Uterus (tissue), 4 donors: ENCODE measurements around the gene NUP188. TPM values are rescaled to one million over a fixed set of nuclear protein-coding genes. Genes with fewer than 3 reads are reported as not detected.

Experiments
- DNase-seq, 2 donors: peaks; one replicate each; pipeline ENCODE4 v3.0.0-alpha.2; 2019 to 2020
- H3K27ac ChIP-seq, 2 donors: fragments of 200-600 bp; sonication (generic); 1 replicate in 1 of 2; 2 replicates in 1 of 2; pipeline ENCODE4 v1.5.1; 2016 to 2018
- H3K27me3 ChIP-seq, 2 donors: fragments of 200-600 bp; sonication (generic); one replicate each; pipeline ENCODE4 v1.5.1; 2018 to 2019; ENCODE audit warnings: control low read depth in 1 of 2
- H3K36me3 ChIP-seq, 2 donors: fragments of 200-600 bp; sonication (generic); one replicate each; pipeline ENCODE4 v1.5.1; 2019; ENCODE audit warnings: control low read depth in 1 of 2
- H3K4me1 ChIP-seq, 2 donors: fragments of 200-600 bp; sonication (generic); one replicate each; pipeline ENCODE4 v1.5.1; 2018 to 2019; ENCODE audit warnings: control low read depth in 1 of 2
- H3K4me3 ChIP-seq, 2 donors: fragments of 200-600 bp; sonication (generic); 1 replicate in 1 of 2; 2 replicates in 1 of 2; pipeline ENCODE4 v1.5.1; 2018 to 2019; ENCODE audit warnings: mild to moderate bottlenecking in 1 of 2
- H3K9me3 ChIP-seq, 2 donors: fragments of 200-600 bp; sonication (generic); one replicate each; pipeline ENCODE4 v1.5.1; 2019; ENCODE audit warnings: control low read depth in 1 of 2
- POLR2A ChIP-seq, 2 donors: fragments of 450-650 bp; IDR thresholded peaks; one replicate each; pipeline ENCODE4 v1.6.1; 2016; ENCODE audit warnings: antibody characterized with exemption in 2 of 2, mild to moderate bottlenecking in 1 of 2, moderate library complexity in 1 of 2
- intact Hi-C: fragments of 100-400 bp; cut with DNase I; formaldehyde crosslinking; loops from one replicate; pipeline ENCODE4 v1.15.1; 2023; ENCODE audit warnings: low total_unique reads
- total RNA-seq, 4 donors: library from RNA; depleted of rRNA in 3 of 4; stranded (reverse); fragments of >200 nt in 3 of 4; gene quantifications; one replicate each; pipeline versions ENCODE4 v1.1.0 to v1.2.4, GENCODE V29; 2014 to 2023
- TF ChIP-seq, protein P1 (sequence below), 4 experiments: fragments of 200-600 bp in 2 of 4; fragments of 450-650 bp in 2 of 4; sonication (generic) in 2 of 4; IDR thresholded peaks; one replicate each; pipeline ENCODE4 v1.5.1; 2016 to 2019; ENCODE audit warnings: antibody characterized with exemption in 4 of 4, mild to moderate bottlenecking in 2 of 4, moderate library complexity in 1 of 4
- donor health status: DM: yes; HTN: yes; CAD: no.

The NUP188 gene
- total RNA-seq, 4 donors from 2014 or later: 21.5 to 75.4 (median 36.9) TPM

DNA sequence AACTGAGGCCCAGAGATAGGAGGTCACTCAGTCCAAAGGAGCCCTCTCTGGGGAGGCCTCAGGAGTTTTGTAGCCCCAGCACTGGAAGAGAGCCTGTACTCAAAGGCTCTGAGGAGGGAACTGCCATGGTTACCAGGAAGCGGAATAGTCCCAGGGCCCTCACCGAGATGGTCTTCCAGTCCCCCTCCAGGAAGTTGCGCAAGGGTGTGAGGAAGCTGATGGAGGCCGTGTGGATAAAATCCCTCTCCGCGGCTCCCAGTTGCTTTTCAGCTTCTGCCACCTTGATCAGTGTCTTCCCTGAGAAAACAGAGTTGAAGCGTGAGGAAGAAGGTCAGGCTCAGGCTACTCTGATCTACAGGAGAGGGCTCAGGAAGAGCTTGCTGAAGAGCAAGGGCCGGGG is 67.1 kb downstream of the NUP188 start:
- intact Hi-C loops: no loop called here
- no peaks in the 10 kb centered on the region for H3K36me3 ChIP-seq

DNA sequence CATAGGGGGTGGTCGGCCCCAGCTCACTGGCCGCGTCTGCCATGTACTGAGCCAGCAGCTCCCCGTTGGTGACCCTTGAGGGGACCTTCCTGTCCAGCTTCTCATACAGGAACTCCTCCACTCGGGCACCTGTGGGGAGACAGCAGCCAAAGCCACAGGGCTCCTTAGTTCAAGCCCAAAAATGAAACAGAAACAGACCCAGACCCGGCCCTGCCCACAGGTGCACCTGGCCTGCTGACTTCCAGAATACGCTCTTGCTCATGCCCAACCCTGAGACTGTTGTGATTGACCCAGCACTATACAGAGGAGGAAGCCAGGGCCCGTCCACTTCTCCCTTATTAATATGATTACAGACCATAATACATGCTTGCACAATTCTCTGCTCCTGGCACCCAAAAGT is 73.6 kb downstream of the NUP188 start:
- Histone ChIP-seq H3K36me3 (no peaks in the 10 kb centered on the region), H3K4me3 (no peak overlapping the region), H3K4me1 (peaks cover 0 to under 1% of the 10 kb centered on the region in 2 donors), H3K27ac (no peak overlapping the region), H3K27me3 (no peaks in the 10 kb centered on the region), H3K9me3 (no peaks in the 10 kb centered on the region)
- DNase-seq: no peak
- TF ChIP-seq, protein P1, sequence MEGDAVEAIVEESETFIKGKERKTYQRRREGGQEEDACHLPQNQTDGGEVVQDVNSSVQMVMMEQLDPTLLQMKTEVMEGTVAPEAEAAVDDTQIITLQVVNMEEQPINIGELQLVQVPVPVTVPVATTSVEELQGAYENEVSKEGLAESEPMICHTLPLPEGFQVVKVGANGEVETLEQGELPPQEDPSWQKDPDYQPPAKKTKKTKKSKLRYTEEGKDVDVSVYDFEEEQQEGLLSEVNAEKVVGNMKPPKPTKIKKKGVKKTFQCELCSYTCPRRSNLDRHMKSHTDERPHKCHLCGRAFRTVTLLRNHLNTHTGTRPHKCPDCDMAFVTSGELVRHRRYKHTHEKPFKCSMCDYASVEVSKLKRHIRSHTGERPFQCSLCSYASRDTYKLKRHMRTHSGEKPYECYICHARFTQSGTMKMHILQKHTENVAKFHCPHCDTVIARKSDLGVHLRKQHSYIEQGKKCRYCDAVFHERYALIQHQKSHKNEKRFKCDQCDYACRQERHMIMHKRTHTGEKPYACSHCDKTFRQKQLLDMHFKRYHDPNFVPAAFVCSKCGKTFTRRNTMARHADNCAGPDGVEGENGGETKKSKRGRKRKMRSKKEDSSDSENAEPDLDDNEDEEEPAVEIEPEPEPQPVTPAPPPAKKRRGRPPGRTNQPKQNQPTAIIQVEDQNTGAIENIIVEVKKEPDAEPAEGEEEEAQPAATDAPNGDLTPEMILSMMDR (IDR thresholded peaks at IDR 0.05): no peak
- no peak for TF ChIP-seq POLR2A (IDR thresholded peaks at IDR 0.05)
- intact Hi-C loops: no loop called here

More for the DNA sequence above, 67.1 kb downstream of the NUP188 start:
- no peak for TF ChIP-seq POLR2A (IDR thresholded peaks at IDR 0.05)
- TF ChIP-seq, protein P1 (IDR thresholded peaks at IDR 0.05): no peak
- DNase-seq: no peak
- H3K9me3 ChIP-seq: no peaks in the 10 kb centered on the region
- H3K27me3 ChIP-seq: no peaks in the 10 kb centered on the region
- H3K27ac ChIP-seq: no peak overlapping the region
- H3K4me1 ChIP-seq: no peaks in the 10 kb centered on the region
- no peak overlapping the region for H3K4me3 ChIP-seq

DNA sequence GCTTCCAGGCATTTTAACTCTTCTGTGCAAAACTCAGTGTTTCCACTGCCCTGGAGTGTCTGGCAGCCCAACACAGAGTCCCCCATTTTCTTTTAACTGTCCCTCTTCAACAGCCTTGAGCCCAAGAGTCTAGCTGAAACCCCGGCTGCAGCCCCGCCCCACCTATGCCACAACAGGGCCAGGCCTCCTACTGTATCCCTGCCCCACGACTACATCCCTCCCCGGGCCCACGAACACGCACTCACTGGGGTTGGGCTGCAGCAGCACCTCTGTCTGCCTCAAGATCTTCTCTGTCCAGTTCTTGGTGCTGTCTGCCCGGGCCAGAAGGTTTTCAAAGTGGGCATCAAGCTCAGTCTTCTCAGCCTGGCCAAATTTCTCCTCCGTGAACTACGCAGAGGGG is 74.5 kb downstream of the NUP188 start:
- TF ChIP-seq, protein P1 (IDR thresholded peaks at IDR 0.05): no peak
- TF ChIP-seq POLR2A (IDR thresholded peaks at IDR 0.05): no peak
- Histone ChIP-seq H3K4me3 (no peak overlapping the region), H3K4me1 (peaks cover 0 to 10% of the 10 kb centered on the region in 2 donors), H3K9me3 (no peaks in the 10 kb centered on the region), H3K36me3 (no peaks in the 10 kb centered on the region), H3K27ac (peak overlapping the region; percentile 21 to 50), H3K27me3 (no peaks in the 10 kb centered on the region)
- no peak for DNase-seq
- intact Hi-C loops: no loop called here

GRCh38 chr9:129023036-129023907 is 75.8 kb downstream of the NUP188 start:
- Histone ChIP-seq H3K4me1 (peaks cover 0 to 13% of the 10 kb centered on the region in 2 donors), H3K27me3 (no peaks in the 10 kb centered on the region), H3K9me3 (no peaks in the 10 kb centered on the region), H3K36me3 (no peaks in the 10 kb centered on the region), H3K4me3 (no peak overlapping the region), H3K27ac (peak overlapping the region; percentile 21 to 50)
- TF ChIP-seq, protein P1 (IDR thresholded peaks at IDR 0.05): no peak
- no peak for TF ChIP-seq POLR2A (IDR thresholded peaks at IDR 0.05)
- intact Hi-C loops: no loop called here
- DNase-seq: peak; percentile 64 to 70

- Histone ChIP-seq H3K27ac (peak overlapping the region; percentile 20 to 50), H3K4me3 (no peak overlapping the region), H3K36me3 (no peaks in the 10 kb centered on the region), H3K27me3 (no peaks in the 10 kb centered on the region), H3K4me1 (peaks cover 0 to 13% of the 10 kb centered on the region in 2 donors), H3K9me3 (no peaks in the 10 kb centered on the region)
- intact Hi-C loops: no loop called here
- no peak for TF ChIP-seq POLR2A (IDR thresholded peaks at IDR 0.05)
- TF ChIP-seq, protein P1 (IDR thresholded peaks at IDR 0.05): no peak
- no peak for DNase-seq
These were observed 76.4 kb downstream of the NUP188 start for GRCh38 chr9:129023908-129024233.
